Measurements from ENCODE around the gene KY.

Gene KY

DNA sequence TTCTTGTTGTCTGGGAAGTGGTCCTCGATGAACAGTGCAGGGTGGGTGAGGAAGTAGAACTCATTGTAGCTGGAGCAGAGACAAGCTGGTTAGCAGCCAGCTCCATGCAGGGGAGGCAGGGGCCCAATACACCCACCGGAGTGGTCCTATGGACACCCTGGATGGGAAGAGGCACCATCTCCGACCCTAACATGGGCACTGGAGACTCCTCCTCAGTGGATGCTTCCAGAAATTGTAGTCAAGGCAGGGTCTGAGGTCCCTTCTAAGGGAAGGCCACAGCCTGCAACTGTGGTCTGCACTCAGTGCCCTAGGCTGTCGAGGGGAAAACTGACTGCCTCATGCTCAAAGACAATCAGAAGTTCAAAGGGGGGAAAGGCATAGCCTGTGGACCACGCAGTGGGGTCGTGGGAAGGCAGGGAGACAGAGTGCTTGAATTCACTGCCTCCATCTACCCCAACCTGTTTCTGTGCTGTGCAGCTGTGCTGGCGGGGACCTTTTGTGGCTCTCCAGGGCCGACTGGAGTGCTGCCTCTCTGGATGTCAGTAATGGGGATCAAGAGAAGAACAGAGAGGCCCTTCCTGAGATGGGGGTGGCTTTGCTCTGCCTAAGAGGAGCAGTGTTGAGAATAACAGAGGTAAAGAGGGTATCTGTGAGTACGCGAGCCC is 41.9 kb downstream of the KY start:
- in situ Hi-C loops (cut with MboI; ENCODE audit: low pct_unique_long_range_greater_than_20kb, low sequenced_read_pairs, unreplicated experiment) = no loop called here
- TF ChIP-seq, protein P1, sequence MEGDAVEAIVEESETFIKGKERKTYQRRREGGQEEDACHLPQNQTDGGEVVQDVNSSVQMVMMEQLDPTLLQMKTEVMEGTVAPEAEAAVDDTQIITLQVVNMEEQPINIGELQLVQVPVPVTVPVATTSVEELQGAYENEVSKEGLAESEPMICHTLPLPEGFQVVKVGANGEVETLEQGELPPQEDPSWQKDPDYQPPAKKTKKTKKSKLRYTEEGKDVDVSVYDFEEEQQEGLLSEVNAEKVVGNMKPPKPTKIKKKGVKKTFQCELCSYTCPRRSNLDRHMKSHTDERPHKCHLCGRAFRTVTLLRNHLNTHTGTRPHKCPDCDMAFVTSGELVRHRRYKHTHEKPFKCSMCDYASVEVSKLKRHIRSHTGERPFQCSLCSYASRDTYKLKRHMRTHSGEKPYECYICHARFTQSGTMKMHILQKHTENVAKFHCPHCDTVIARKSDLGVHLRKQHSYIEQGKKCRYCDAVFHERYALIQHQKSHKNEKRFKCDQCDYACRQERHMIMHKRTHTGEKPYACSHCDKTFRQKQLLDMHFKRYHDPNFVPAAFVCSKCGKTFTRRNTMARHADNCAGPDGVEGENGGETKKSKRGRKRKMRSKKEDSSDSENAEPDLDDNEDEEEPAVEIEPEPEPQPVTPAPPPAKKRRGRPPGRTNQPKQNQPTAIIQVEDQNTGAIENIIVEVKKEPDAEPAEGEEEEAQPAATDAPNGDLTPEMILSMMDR (IDR thresholded peaks at IDR 0.05; ENCODE audit: extremely low read depth, insufficient read depth, missing control alignments) = no peak
- no peak for DNase-seq (ENCODE audit: low spot score)

DNA sequence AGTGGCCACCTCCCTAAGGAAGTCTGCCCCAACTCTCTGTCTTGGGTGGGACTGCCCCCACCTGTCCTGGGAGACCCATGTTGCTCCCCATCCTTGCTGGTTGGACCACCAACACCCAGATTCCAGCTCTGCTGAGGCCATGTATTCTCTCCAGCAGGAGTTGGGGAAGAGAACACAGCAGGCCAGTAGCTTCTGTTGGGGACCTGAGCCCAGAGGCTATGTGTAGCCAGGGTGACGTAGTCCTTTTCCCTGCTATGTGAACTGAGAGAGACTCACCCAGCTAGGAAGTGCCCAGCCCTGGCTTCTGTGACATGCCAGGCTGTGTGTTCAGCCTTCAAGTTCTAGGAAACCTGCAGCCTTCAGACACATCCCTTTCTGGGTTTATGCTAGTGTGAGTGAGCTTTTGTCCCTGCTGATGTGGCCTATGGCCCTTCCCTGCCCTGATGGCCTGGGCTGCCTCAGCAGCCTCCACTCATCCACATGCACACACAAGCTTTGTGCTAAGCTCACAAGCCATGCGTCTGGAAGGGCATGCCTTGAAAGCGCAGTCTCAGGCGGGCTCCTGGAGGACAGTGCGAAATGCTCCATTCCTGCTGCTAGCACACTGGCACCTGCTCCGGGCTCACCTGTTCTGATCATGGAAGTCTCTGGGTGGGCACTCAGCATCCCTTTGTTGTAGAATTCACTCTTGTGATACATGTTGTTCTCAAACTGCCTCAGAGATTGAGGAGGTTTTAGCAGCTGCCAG is 42.6 kb downstream of the KY start:
- TF ChIP-seq, protein P1 (IDR thresholded peaks at IDR 0.05; ENCODE audit: extremely low read depth, insufficient read depth, missing control alignments) = no peak
- DNase-seq (ENCODE audit: low spot score) = no peak
- in situ Hi-C loops (cut with MboI; ENCODE audit: low pct_unique_long_range_greater_than_20kb, low sequenced_read_pairs, unreplicated experiment) = no loop called here

DNA sequence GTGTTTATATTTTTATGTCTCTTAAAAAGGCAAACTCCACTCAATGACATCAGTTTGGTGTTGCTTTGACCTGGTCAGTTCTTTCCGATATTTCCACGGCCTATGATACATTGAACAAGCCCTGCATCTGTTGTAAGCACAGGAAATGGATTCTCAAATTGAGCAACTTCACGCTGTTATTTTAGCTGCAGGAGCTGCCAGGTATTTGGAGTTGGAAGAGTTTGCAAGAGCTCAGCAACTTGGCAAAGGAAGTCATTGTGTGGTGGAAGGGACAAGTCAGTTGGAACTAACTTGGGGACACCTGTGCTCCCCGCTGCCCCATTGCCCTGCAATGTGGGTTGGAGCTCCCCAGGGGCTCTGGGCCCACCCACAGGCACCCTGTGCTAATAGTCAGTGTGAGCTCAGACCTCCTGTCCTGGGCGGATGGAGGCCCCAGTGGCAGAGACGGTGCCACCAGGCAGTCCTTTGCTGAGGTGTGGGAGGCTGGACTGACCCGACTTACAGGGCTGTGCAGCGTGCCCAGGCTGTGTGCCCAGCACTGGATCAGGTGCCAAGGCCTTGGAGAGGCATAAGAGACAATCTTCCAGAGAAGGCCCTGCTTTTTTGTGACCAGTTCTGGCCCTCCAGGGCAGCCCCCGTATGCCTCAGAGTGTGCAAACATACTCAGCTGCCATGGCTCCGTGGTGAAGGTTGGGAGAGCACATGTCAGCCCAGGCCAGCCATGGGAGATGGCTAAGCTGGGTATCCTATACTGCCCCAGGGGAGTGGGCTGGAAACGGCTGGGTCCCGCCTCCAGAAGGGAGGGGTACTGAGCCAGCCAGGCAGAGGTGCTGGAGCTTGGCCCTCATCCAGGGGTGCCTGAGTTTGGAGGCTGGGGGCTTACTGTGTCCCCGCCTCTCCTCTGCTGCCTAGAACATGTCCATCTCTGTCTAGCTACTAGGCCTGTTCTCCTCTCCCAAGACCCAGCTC is 43.5 kb downstream of the KY start:
- DNase-seq (ENCODE audit: low spot score) = no peak
- TF ChIP-seq, protein P1 (IDR thresholded peaks at IDR 0.05; ENCODE audit: extremely low read depth, insufficient read depth, missing control alignments) = no peak
- in situ Hi-C loops (cut with MboI; ENCODE audit: low pct_unique_long_range_greater_than_20kb, low sequenced_read_pairs, unreplicated experiment) = no loop called here

DNA sequence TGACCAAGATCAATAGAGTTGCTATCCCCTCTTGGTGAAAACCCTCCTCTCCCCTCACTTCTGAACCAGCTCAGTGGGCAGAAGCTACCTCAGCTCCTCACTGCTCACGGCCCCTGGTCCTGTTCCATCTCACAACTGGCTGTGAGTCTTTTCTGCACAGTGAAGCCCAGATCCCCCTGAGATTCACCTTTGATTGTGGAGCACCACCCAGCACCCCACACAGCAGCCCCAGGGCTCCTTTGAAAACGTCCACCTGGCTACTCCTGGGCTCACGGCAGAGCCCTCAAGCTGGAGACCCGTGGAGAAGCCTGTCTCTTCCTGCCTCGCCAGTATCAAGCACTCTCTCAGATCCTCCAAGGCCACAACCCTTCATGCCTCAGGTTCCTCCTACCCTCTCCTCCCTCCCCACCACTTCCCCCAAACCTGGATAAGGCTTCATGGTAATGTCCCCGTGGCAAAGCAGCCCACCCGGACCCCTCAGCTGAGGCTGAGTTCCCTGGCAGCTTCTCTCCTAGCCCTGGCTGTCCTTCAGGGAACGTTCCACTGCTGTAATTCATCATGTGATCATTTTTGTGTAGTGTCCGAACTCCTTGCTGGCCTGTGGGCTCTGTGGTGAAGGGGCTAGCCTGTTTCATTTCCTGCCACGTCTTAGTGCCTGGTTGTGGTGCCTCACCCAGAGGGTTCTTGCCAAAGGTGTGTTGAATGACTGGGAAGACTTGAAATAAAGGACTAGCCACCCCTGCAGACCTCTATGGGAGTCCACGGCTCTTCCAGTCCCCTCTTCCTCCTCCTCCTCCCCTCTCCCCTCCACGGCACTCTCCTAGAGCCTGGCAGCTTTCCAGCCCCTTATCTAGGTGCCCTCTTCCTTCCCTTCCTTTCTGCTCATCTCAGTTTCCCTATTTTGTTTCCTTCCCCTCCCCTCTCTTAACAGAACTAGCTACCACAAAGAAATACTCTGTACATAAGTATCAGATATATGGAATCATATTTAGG is 44.5 kb downstream of the KY start:
- in situ Hi-C loops (cut with MboI; ENCODE audit: low pct_unique_long_range_greater_than_20kb, low sequenced_read_pairs, unreplicated experiment) = no loop called here

DNA sequence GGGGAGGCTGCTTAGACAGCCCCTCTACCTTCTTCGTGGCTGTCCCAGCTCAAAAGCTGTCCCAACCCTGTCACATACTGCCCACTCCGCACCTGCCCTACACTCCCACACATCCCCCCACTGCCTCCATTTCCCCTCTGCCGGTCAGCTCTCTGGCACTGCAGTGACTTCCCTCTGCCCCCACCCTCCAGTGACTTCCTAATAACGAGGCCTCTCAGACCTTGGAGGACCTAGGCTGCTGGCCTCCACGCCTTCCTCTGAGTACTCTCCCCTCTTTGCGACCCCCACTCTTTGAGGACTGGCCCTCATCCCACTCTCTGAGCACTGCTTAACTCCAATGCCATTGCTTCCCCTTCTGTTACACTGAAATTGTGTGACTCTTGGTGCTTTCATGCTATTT is 45.3 kb downstream of the KY start:
- in situ Hi-C loops (cut with MboI; ENCODE audit: low pct_unique_long_range_greater_than_20kb, low sequenced_read_pairs, unreplicated experiment) = no loop called here
- DNase-seq (ENCODE audit: low spot score) = no peak
- TF ChIP-seq, protein P1 (IDR thresholded peaks at IDR 0.05; ENCODE audit: extremely low read depth, insufficient read depth, missing control alignments) = no peak

More for the DNA sequence above, 44.5 kb downstream of the KY start:
- no peak for DNase-seq (ENCODE audit: low spot score)
- TF ChIP-seq, protein P1 (IDR thresholded peaks at IDR 0.05; ENCODE audit: extremely low read depth, insufficient read depth, missing control alignments) = no peak

All from GM13977 (cell line).